GM10266 (cell line): ENCODE data around the gene PRKCZ.

ENCODE experiments used
- DNase-seq: peaks from one replicate; pipeline ENCODE4 v3.0.0; 2012; ENCODE audit errors: extremely low spot score
- TF ChIP-seq, protein P1 (sequence below): IDR thresholded peaks from 2 replicates; pipeline ENCODE4 v1.5.1; 2012; ENCODE audit warnings: mild to moderate bottlenecking, low read depth; ENCODE audit not compliant: control insufficient read depth, insufficient read depth; ENCODE audit errors: missing control alignments

The PRKCZ gene

DNA sequence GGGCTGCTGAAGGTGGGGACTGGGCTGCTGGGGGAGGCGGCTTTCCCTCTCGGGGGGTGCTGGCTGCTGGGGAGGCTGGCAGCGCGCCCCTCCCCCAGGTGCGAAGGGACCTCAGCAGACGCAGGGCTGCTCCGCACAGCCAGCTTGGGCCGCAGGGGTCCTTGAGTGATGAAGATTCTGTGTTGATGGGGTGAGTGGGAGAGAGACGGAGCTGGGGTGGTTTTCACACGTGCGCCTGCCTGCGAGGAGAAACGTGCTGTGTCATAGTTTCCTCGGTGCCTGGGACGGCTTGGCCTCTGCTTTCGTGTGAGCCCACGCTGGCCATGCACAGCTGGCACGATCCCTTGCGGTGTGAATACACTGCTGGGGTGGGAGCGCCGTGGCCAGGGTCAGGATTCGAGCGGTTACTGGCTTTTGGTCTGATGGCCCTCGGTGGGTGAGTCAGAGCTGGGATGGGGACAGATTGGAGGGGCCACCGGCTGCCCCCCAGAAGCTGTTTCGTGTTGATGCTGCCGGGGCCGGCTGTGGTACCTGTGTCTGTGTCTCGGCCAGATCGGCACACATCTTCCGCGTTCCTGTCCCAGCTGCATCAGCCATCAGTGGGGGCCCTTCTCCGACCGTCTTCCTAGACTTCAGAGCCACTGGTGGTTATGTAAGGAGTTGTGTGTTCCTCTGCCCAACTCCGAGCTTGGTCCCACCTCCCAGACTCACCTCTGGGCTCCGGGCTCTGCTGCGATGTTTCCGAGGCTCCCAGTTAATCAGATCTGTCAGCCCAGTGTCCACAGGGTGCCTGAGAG, 24.9 kb downstream of the PRKCZ start:
- DNase-seq, result no peak

DNA sequence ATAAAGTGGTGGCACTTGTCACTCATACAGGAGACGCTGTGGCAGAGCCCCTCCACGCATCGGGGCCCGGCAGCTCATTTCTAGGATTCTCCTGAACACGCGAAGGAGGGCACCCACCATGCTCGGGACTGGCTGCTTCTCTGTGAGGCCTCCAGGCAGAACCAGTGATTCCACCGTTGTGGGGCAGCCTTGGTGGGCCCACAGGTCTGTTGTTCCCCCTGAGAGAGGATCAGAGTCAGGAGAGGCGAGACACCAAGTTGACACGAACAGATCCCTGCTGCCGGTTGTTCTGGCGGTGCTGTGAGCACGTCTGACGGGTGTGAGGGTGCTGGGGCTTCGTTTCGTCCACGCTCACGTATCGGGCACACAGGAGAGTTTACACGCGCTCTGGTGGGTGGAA, 26.6 kb downstream of the PRKCZ start:
- no peak for DNase-seq
- TF ChIP-seq, protein P1, sequence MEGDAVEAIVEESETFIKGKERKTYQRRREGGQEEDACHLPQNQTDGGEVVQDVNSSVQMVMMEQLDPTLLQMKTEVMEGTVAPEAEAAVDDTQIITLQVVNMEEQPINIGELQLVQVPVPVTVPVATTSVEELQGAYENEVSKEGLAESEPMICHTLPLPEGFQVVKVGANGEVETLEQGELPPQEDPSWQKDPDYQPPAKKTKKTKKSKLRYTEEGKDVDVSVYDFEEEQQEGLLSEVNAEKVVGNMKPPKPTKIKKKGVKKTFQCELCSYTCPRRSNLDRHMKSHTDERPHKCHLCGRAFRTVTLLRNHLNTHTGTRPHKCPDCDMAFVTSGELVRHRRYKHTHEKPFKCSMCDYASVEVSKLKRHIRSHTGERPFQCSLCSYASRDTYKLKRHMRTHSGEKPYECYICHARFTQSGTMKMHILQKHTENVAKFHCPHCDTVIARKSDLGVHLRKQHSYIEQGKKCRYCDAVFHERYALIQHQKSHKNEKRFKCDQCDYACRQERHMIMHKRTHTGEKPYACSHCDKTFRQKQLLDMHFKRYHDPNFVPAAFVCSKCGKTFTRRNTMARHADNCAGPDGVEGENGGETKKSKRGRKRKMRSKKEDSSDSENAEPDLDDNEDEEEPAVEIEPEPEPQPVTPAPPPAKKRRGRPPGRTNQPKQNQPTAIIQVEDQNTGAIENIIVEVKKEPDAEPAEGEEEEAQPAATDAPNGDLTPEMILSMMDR, result no peak

More for the DNA sequence above, 24.9 kb downstream of the PRKCZ start:
- TF ChIP-seq, protein P1, result no peak

DNA sequence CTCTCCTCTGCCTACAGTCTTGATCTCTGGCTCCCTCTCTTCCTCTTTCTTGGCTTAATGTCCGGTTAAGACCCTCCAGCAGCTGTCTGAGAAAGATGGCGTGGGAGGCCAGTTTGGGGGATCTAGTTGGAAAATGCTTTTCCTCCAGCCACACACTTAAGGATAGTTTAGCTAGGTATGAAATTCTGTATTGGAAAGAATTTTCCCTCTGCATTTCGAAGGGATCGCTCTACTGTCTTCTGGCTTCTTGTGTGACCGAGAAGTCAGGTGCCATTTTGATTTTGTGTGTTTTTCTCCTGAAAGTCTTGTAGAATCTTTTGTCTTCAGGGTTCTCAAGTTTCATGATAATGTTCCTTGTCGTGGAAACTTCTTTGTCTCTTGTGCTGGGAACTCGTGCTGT, 28.0 kb downstream of the PRKCZ start:
- no peak for DNase-seq
- TF ChIP-seq, protein P1, result no peak

DNA sequence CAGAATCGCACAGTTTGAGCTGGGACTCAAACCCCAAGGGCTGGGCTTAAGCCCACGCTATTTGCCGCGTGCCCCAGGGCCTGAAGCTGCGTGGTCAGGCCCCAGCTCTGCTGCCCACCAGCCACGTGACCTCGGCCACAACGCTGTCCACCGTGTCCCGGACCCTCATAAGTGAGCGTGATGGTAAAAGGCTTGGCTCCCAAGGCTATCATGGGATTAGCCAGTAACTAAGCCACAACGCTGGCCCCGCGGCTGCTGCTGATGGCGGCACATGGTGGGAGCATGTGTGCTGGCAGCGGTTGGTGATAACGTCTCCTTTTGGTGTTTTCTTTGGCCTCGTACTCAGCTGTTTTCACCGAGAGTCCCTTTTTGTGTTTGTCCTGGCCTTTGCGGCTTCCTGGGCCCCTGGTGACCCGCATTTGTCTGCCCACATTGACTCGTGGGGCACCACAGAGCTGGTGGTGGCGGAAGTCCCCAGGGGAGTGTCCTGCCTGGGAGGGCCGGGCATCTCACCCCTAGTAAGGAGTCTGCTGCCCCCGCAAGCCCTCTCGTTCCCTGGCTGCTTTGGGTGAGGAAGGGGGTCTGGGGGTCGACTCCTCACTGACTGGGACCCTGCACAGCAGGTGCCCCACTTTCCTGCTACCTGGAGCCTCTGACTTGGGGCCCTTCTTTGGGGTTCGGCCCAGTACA, 29.3 kb downstream of the PRKCZ start:
- DNase-seq, result no peak
- TF ChIP-seq, protein P1, result no peak

DNA sequence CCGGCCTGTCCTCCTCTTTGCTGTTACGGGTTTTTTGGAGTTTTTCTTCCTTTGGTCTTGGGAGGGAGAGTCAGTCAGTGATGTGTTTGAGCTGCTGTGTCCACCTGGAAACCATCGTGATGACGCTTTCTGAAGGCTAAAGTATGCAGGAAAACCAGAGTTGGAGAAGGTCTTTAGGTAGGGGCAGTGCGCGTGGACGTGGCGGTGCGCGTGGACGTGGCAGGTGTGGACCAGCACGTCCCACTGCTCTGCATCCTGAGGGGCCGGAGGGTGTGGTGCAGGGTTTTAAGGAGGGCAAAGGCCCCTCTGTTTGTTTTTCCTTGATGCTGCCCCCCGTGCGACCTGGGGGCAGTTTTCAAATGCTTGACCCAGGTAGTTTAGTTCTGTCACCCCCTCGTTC, 29.9 kb downstream of the PRKCZ start:
- no peak for DNase-seq
- TF ChIP-seq, protein P1, result no peak

DNA sequence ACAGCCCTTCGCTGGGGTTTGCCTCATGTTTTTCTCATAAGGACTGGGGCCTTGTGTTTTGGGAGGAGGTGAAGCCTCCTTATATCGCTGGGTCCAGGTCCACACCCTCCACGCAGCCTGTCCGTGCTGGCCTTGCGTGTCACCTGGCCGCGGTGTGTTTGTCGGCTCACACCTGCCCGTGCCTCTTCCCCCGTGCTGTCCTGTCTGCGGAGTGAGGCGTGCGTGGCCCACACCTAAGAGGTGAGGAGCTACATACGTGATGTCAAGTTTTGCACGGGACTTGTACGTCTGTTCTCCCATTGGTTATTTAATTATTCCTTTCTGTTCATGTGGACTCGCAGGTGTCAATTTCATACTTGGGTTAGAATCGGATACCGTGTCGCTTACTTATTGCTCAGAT, 30.7 kb downstream of the PRKCZ start:
- TF ChIP-seq, protein P1, result no peak
- DNase-seq, result no peak

DNA sequence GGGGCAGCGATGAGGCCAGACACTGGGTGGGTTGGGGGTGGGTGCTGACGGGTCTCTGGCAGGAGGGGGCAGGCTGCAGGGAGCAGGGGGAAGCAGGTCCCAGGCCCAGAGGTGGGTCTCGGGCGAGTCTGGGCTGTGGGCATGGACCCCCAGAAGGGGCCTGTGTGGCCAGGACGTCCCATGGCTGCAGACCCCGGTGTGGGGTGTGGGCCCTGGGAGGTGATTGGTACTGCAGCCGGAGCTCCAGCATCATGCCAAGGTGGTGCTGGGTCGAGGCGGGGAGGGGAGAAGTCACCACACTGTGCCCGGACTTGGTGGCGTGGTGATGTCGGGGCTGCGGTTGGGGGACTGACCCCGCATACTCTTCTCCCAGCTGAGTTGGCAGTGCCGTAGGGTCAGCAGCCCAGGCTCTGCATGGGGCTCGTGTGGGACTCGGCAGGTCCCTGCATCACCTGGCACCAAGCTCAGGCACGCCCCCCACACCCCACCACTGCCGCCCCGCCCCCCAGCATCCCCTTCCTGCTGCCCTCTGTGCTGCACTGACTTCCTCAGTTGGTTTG, 31.2 kb downstream of the PRKCZ start:
- TF ChIP-seq, protein P1, result no peak
- DNase-seq, result no peak
